HepG2 (cell line): ENCODE data around the gene RPS17. TPM values are rescaled to one million over a fixed set of nuclear protein-coding genes. Genes with fewer than 3 reads are reported as not detected.

ENCODE experiments used
- FOXM1 ChIP-seq: sonication (generic); formaldehyde crosslinking; IDR thresholded peaks from 2 replicates; pipeline ENCODE4 v1.5.0; 2020; ENCODE audit warnings: missing genetic modification reagents
- IRX3 ChIP-seq: sonication (generic); formaldehyde crosslinking; IDR thresholded peaks from 2 replicates; pipeline ENCODE4 v1.8.1; 2023; ENCODE audit warnings: mild to moderate bottlenecking, low read depth, missing genetic modification reagents, borderline replicate concordance
- ISX ChIP-seq: sonication (generic); formaldehyde crosslinking; conservative IDR thresholded peaks from 2 replicates; pipeline ENCODE4 v1.5.0; 2020; ENCODE audit warnings: missing genetic modification reagents
- PAWR ChIP-seq: sonication (generic); formaldehyde crosslinking; IDR thresholded peaks from 2 replicates; pipeline ENCODE4 v1.4.0; 2020; ENCODE audit warnings: missing genetic modification reagents, mild to moderate bottlenecking, borderline replicate concordance
- POLR2G ChIP-seq: fragments of 200-400 bp; formaldehyde crosslinking; IDR thresholded peaks from 2 replicates; pipeline ENCODE4 v1.6.1; 2018; ENCODE audit warnings: mild to moderate bottlenecking, low read depth, low read length, moderate library complexity
- YEATS4 ChIP-seq: sonication (generic); formaldehyde crosslinking; IDR thresholded peaks from 2 replicates; pipeline ENCODE4 v1.4.0; 2020; ENCODE audit warnings: missing genetic modification reagents, borderline replicate concordance
- ZNF10 ChIP-seq: sonication (generic); formaldehyde crosslinking; IDR thresholded peaks from 2 replicates; pipeline ENCODE4 v1.4.0; 2020; ENCODE audit warnings: mild to moderate bottlenecking, low read depth, missing genetic modification reagents, borderline replicate concordance
- ZNF34 ChIP-seq: sonication (generic); formaldehyde crosslinking; IDR thresholded peaks from 2 replicates; pipeline ENCODE4 v1.4.0; 2020; ENCODE audit warnings: mild to moderate bottlenecking, missing genetic modification reagents, borderline replicate concordance
- ZNF441 ChIP-seq: sonication (generic); formaldehyde crosslinking; IDR thresholded peaks from 2 replicates; pipeline ENCODE4 v1.7.0; 2021; ENCODE audit warnings: missing genetic modification reagents, borderline replicate concordance
- ZSCAN12 ChIP-seq: sonication (generic); formaldehyde crosslinking; IDR thresholded peaks from 2 replicates; pipeline ENCODE4 v1.9.0; 2021; ENCODE audit warnings: mild to moderate bottlenecking, missing genetic modification reagents
- ZSCAN29 ChIP-seq: sonication (generic); formaldehyde crosslinking; conservative IDR thresholded peaks from 2 replicates; pipeline ENCODE4 v1.4.0; 2020; ENCODE audit warnings: mild to moderate bottlenecking, missing genetic modification reagents
- polyA plus RNA-seq, 8 experiments: library from polyadenylated mRNA; depleted of rRNA in 3 of 8; stranded (reverse) in 7 of 8; unstranded in 1 of 8; fragments of >200 nt; fragmentation: Illumina TruSeq in 4 of 8; extraction: Trizol in 4 of 8; gene quantifications; 2 replicates each; pipeline versions ENCODE4 v1.2.1 to v1.2.3, GENCODE V29; 2011 to 2016; ENCODE audit warnings: low read depth in 4 of 8, missing spikeins in 1 of 8, mixed read lengths in 1 of 8; ENCODE audit not compliant: insufficient read depth in 1 of 8
- total RNA-seq, 5 experiments: library from RNA; depleted of rRNA; stranded (reverse); fragments of >200 nt; fragmentation: Illumina TruSeq; extraction: Trizol; gene quantifications; 2 replicates each; pipeline ENCODE4 v1.2.3, GENCODE V29; 2016; ENCODE audit warnings: low read depth in 1 of 5
- TF ChIP-seq, protein P1 (sequence below): IDR thresholded peaks from 2 replicates; pipeline ENCODE4 v1.6.1; 2016; ENCODE audit warnings: low read depth
- TF ChIP-seq, protein P2 (sequence below): sonication (generic); formaldehyde crosslinking; conservative IDR thresholded peaks from 2 replicates; pipeline ENCODE4 v1.8.0; 2022; ENCODE audit warnings: low read depth, missing genetic modification reagents
- TF ChIP-seq, protein P3 (sequence below): sonication (generic); formaldehyde crosslinking; IDR thresholded peaks from 2 replicates; pipeline ENCODE4 v1.5.1; 2020; ENCODE audit warnings: mild to moderate bottlenecking, missing genetic modification reagents, moderate library complexity
- TF ChIP-seq, protein P4 (sequence below): sonication (generic); formaldehyde crosslinking; IDR thresholded peaks from 2 replicates; pipeline ENCODE4 v1.5.0; 2020; ENCODE audit warnings: mild to moderate bottlenecking, missing genetic modification reagents
- TF ChIP-seq, protein P5 (sequence below): fragments of 450-650 bp; IDR thresholded peaks from 2 replicates; pipeline ENCODE4 v1.6.1; 2016

RPS17 gene
- total and polyA plus RNA-seq, 2 of the 13 experiments (the other 11 are each of a cell fraction or from before 2014, with no cell fraction given), result 2,570 to 5,021 TPM

DNA sequence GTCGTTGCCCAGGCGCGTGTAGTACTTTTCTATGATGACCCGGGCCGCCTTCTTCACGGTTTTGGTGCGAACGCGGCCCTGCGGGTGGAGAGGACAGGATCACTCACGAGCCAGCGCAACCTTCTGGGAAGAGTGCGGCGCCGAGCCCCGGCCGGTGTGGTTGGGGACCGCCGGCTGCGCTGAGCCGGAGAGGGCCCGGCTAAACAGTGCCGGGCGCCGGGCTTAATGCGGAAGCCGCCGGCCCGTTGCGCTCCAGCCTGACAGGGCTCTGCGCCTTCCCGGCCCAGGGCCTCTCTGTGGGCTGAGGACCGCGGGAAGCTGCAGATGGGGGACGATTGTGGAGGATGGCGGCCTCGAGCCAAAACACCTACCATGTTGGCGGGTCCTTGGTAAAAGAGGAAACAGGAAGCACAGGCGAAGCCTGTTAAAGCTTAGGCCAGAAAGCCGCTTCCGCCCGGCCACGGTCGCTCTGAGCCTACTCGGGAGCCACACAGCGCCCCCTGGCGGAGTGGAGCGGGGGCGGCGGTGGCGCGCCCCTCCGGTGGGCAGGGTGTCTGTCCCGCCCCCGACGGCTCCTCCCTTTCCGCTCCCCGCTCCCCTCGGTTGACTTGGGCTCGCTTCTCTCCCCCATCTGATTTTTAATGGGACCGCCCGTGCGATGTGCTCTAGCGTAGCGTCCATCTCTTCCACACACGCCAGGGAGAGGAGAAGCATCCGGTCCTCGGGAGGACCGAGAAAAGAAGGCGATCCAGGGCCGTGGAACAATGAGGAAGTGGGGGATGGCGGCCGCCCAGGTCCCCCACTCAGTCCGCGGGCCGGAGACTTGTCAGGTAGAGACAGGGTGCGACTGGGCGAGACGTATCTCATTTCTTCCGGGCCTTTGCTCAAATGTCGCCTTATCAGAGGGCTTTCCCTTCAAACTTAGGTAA is at the start of gene RPS17 (continued):
- TF ChIP-seq, protein P1, sequence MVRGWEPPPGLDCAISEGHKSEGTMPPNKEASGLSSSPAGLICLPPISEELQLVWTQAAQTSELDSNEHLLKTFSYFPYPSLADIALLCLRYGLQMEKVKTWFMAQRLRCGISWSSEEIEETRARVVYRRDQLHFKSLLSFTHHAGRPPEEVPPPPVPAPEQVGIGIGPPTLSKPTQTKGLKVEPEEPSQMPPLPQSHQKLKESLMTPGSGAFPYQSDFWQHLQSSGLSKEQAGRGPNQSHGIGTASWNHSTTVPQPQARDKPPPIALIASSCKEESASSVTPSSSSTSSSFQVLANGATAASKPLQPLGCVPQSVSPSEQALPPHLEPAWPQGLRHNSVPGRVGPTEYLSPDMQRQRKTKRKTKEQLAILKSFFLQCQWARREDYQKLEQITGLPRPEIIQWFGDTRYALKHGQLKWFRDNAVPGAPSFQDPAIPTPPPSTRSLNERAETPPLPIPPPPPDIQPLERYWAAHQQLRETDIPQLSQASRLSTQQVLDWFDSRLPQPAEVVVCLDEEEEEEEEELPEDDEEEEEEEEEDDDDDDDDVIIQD (CRISPR knock-in tag), result peak; percentile 59; the same call in 1 of the 2 replicates
- TF ChIP-seq, protein P2, sequence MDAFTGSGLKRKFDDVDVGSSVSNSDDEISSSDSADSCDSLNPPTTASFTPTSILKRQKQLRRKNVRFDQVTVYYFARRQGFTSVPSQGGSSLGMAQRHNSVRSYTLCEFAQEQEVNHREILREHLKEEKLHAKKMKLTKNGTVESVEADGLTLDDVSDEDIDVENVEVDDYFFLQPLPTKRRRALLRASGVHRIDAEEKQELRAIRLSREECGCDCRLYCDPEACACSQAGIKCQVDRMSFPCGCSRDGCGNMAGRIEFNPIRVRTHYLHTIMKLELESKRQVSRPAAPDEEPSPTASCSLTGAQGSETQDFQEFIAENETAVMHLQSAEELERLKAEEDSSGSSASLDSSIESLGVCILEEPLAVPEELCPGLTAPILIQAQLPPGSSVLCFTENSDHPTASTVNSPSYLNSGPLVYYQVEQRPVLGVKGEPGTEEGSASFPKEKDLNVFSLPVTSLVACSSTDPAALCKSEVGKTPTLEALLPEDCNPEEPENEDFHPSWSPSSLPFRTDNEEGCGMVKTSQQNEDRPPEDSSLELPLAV (CRISPR knock-in tag), result no peak
- TF ChIP-seq, protein P3, sequence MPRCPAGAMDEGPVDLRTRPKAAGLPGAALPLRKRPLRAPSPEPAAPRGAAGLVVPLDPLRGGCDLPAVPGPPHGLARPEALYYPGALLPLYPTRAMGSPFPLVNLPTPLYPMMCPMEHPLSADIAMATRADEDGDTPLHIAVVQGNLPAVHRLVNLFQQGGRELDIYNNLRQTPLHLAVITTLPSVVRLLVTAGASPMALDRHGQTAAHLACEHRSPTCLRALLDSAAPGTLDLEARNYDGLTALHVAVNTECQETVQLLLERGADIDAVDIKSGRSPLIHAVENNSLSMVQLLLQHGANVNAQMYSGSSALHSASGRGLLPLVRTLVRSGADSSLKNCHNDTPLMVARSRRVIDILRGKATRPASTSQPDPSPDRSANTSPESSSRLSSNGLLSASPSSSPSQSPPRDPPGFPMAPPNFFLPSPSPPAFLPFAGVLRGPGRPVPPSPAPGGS (CRISPR knock-in tag), result peak; percentile 70; the same call in 1 of the 2 replicates
- no peak for TF ChIP-seq FOXM1 (CRISPR knock-in tag)
- TF ChIP-seq ZSCAN12 (CRISPR knock-in tag), result peak; percentile 91
- peak; percentile 99 for TF ChIP-seq POLR2G
- TF ChIP-seq, protein P4, sequence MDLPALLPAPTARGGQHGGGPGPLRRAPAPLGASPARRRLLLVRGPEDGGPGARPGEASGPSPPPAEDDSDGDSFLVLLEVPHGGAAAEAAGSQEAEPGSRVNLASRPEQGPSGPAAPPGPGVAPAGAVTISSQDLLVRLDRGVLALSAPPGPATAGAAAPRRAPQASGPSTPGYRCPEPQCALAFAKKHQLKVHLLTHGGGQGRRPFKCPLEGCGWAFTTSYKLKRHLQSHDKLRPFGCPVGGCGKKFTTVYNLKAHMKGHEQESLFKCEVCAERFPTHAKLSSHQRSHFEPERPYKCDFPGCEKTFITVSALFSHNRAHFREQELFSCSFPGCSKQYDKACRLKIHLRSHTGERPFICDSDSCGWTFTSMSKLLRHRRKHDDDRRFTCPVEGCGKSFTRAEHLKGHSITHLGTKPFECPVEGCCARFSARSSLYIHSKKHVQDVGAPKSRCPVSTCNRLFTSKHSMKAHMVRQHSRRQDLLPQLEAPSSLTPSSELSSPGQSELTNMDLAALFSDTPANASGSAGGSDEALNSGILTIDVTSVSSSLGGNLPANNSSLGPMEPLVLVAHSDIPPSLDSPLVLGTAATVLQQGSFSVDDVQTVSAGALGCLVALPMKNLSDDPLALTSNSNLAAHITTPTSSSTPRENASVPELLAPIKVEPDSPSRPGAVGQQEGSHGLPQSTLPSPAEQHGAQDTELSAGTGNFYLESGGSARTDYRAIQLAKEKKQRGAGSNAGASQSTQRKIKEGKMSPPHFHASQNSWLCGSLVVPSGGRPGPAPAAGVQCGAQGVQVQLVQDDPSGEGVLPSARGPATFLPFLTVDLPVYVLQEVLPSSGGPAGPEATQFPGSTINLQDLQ (CRISPR knock-in tag), result peak; percentile 58
- no peak for TF ChIP-seq ZNF10 (CRISPR knock-in tag)
- TF ChIP-seq YEATS4 (CRISPR knock-in tag), result peak; percentile 96
- peak; percentile 85; the same call in 1 of the 2 replicates for TF ChIP-seq ZNF441 (CRISPR knock-in tag)
- peak; percentile 75; the same call in 1 of the 2 replicates for TF ChIP-seq PAWR
- peak; percentile 85; the same call in 1 of the 2 replicates for TF ChIP-seq ISX (CRISPR knock-in tag)
- TF ChIP-seq, protein P5, sequence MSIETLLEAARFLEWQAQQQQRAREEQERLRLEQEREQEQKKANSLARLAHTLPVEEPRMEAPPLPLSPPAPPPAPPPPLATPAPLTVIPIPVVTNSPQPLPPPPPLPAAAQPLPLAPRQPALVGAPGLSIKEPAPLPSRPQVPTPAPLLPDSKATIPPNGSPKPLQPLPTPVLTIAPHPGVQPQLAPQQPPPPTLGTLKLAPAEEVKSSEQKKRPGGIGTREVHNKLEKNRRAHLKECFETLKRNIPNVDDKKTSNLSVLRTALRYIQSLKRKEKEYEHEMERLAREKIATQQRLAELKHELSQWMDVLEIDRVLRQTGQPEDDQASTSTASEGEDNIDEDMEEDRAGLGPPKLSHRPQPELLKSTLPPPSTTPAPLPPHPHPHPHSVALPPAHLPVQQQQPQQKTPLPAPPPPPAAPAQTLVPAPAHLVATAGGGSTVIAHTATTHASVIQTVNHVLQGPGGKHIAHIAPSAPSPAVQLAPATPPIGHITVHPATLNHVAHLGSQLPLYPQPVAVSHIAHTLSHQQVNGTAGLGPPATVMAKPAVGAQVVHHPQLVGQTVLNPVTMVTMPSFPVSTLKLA, result no peak
- TF ChIP-seq ZNF34, result peak; percentile 85; the same call in 1 of the 2 replicates
- no peak for TF ChIP-seq IRX3 (CRISPR knock-in tag)
- TF ChIP-seq ZSCAN29 (CRISPR knock-in tag), result no peak
